ENCODE measurements around the gene SELENOV.

DNA sequence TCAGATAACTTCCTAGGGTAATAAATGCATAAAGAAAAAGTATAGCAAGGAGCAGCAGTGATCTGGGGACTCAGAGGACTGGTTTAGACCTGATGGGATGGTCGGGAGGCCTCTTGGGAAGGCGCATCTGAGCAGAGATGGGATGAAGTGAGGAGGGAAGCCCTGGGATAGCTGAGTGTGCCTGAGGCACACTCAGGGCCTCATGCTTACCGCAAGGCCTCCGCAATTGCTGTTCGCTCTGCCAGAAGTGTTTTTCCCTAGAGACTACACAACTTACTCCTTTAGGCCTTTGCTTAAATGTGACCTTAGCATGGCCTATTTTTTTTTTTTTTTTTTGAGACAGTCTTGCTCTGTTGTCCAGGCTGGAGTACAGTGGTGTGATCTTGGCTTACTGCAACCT is 20.3 kb upstream of the SELENOV start:
- TF ChIP-seq, protein P1, sequence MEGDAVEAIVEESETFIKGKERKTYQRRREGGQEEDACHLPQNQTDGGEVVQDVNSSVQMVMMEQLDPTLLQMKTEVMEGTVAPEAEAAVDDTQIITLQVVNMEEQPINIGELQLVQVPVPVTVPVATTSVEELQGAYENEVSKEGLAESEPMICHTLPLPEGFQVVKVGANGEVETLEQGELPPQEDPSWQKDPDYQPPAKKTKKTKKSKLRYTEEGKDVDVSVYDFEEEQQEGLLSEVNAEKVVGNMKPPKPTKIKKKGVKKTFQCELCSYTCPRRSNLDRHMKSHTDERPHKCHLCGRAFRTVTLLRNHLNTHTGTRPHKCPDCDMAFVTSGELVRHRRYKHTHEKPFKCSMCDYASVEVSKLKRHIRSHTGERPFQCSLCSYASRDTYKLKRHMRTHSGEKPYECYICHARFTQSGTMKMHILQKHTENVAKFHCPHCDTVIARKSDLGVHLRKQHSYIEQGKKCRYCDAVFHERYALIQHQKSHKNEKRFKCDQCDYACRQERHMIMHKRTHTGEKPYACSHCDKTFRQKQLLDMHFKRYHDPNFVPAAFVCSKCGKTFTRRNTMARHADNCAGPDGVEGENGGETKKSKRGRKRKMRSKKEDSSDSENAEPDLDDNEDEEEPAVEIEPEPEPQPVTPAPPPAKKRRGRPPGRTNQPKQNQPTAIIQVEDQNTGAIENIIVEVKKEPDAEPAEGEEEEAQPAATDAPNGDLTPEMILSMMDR (conservative IDR thresholded peaks at IDR 0.05 in 1 of 2, IDR thresholded peaks at IDR 0.05 in 1 of 2; ENCODE audit: extremely low read depth in 1 of 2, insufficient read depth in 1 of 2, low read depth in 1 of 2, low read length in 2 of 2) = no peak
- TF ChIP-seq EZH2 (IDR thresholded peaks at IDR 0.05; ENCODE audit: borderline replicate concordance, low read length) = no peak

Data from mammary epithelial cell (primary cell).